Panc1 (cell line): Measurements from ENCODE around the gene NDUFS7. TPM values are rescaled to one million over a fixed set of nuclear protein-coding genes. Genes with fewer than 3 reads are reported as not detected.

Experiments used
- ATAC-seq: fragments of 200-7000 bp; cut with Tn5 transposase; 2 replicates; pipeline ENCODE4 v1.9.1; 2020; ENCODE audit warnings: mild to moderate bottlenecking, moderate library complexity
- BruUV-seq: library from RNA; stranded (reverse); fragments of 400-500 nt; replicated peaks from 2 replicates; lab custom pipeline; 2021; lab: Mats Ljungman, UMichigan
- CTCF ChIA-PET: fragments of 300-600 bp; sonication (Branson Sonifier 250); formaldehyde crosslinking; loops from one replicate; lab custom pipeline; 2022; ENCODE audit warnings: antibody characterized with exemption; lab: Charles Lee
- POLR2A ChIA-PET: fragments of 300-600 bp; sonication (Branson Sonifier 250); formaldehyde crosslinking; loops from one replicate; lab custom pipeline; 2022; ENCODE audit warnings: antibody characterized with exemption; lab: Charles Lee
- DNase-seq: peaks from one replicate; pipeline ENCODE4 v3.0.0-alpha.2; 2010; ENCODE audit warnings: low read depth, low spot score
- H3K27ac ChIP-seq: 2 replicates; pipeline ENCODE4 v1.5.1; 2011; ENCODE audit warnings: mild to moderate bottlenecking, low read length, inconsistent platforms
- H3K27me3 ChIP-seq: fragments of 200-500 bp; sonication (Bioruptor generic); 2 replicates; pipeline ENCODE4 v1.6.0; 2014; ENCODE audit warnings: low read length, inconsistent platforms; ENCODE audit not compliant: control insufficient read depth, insufficient read depth
- H3K36me3 ChIP-seq: fragments of 200-500 bp; sonication (Bioruptor generic); 2 replicates; pipeline ENCODE4 v1.5.1; 2014; ENCODE audit warnings: inconsistent platforms, mild to moderate bottlenecking, low read length, moderate library complexity; ENCODE audit not compliant: control insufficient read depth, insufficient read depth
- H3K4me1 ChIP-seq: 2 replicates; pipeline ENCODE4 v1.5.1; 2011; ENCODE audit warnings: inconsistent platforms, mild to moderate bottlenecking, low read length, moderate library complexity; ENCODE audit not compliant: control insufficient read depth, insufficient read depth
- H3K4me3 ChIP-seq, 2 experiments: 2 replicates each; pipeline ENCODE4 v1.5.1; 2011 to 2012; ENCODE audit warnings: low read depth in 2 of 2, low read length in 2 of 2, mild to moderate bottlenecking in 2 of 2, inconsistent platforms in 1 of 2, moderate library complexity in 1 of 2
- H3K9me3 ChIP-seq: fragments of 200-500 bp; sonication (Bioruptor generic); 2 replicates; pipeline ENCODE4 v1.5.1; 2014; ENCODE audit warnings: low read depth, mild to moderate bottlenecking, inconsistent platforms, low read length, moderate library complexity; ENCODE audit not compliant: control insufficient read depth, insufficient read depth
- POLR2AphosphoS5 ChIP-seq: IDR thresholded peaks from 2 replicates; pipeline ENCODE4 v1.6.1; 2012; ENCODE audit warnings: mild to moderate bottlenecking, low read depth, low read length, moderate library complexity
- SIN3A ChIP-seq: IDR thresholded peaks from 2 replicates; pipeline ENCODE4 v1.6.1; 2012; ENCODE audit warnings: low read depth, mild to moderate bottlenecking, low read length, moderate library complexity, borderline replicate concordance; ENCODE audit not compliant: insufficient read depth
- TCF7L2 ChIP-seq: IDR thresholded peaks from 2 replicates; pipeline ENCODE4 v1.6.1; 2011; ENCODE audit warnings: mild to moderate bottlenecking, low read depth, low read length, inconsistent platforms
- in situ Hi-C: cut with HindIII; loops from 2 replicates; pipeline ENCODE4 v1.10.0; 2016; ENCODE audit warnings: low sequenced_read_pairs, low pct_unique_long_range_greater_than_20kb
- intact Hi-C: fragments of 100-400 bp; cut with micrococcal nuclease; formaldehyde crosslinking; loops from one replicate; pipeline ENCODE4 v1.10.0; 2022; ENCODE audit not compliant: unreplicated experiment
- total RNA-seq: library from RNA; stranded (reverse); gene quantifications from one replicate; pipeline ENCODE4 v1.2.1, GENCODE V29; 2021; ENCODE audit not compliant: unreplicated experiment
- TF ChIP-seq, protein P1 (sequence below): fragments of 450-650 bp; IDR thresholded peaks from 2 replicates; pipeline ENCODE4 v1.5.1; 2017; ENCODE audit warnings: mild to moderate bottlenecking
- TF ChIP-seq, protein P2 (sequence below), 2 experiments: IDR thresholded peaks; 2 replicates each; pipeline ENCODE4 v1.6.1; 2011 to 2012; ENCODE audit warnings: low read depth in 2 of 2, control low read depth in 1 of 2, low read length in 1 of 2, mild to moderate bottlenecking in 1 of 2, moderate library complexity in 1 of 2; ENCODE audit not compliant: insufficient read depth in 1 of 2

NDUFS7 gene
- total RNA-seq, 1 experiment from 2014 or later, result 73.0 TPM

DNA sequence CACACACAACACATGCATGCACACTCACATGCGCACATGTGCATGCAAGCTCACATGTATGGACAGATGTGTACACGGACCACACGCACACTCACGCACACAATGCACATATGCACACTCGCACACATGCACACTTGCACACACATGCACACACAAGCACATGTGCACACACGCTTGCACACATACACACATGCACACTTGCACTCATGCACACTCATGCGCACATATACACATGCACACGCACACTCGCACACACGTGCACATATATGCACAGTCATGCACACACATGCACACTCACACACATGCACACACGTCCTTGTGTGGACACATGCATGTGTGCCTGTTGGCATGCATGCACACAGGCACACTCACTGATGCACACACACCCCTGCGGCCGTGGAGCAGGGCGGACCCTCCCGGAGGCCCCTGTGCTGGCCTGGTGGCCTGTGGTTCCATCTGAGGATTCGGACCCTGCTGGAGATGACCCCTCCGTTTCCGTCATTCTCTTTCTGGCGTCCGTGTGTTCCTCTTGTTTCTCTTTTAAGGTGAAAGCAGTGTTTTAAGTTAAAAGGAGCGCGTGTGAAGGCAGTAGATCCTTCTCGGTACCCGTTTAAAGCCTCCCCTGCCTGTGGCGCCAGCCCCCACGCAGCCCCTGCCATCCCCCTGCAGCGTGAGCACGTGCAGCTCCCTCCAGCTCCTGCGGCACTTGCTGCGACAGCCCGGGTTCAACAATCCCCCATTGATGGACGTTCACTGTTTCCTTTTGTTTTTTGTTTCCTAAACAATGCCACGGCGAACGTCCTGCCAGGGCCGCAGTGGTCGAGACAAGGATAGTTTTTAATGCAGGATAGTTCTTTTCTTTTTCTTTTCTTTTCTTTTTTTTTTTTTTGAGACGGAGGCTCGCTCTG lies 5.6 kb downstream of the NDUFS7 start:
- in situ Hi-C loops, result no loop called here
- no peaks in the 10 kb centered on the region; the same call in 1 of the 2 replicates for H3K36me3 ChIP-seq
- POLR2A ChIA-PET, result no interaction called here
- CTCF ChIA-PET, result no interaction called here
- no peak overlapping the region for H3K27ac ChIP-seq
- no TSS peak for BruUV-seq
- H3K4me3 ChIP-seq, result no peak overlapping the region
- no peaks in the 10 kb centered on the region for H3K9me3 ChIP-seq
- DNase-seq, result no peak
- intact Hi-C loops, result no loop called here
- no peaks in the 10 kb centered on the region for H3K4me1 ChIP-seq
- TF ChIP-seq, protein P1, sequence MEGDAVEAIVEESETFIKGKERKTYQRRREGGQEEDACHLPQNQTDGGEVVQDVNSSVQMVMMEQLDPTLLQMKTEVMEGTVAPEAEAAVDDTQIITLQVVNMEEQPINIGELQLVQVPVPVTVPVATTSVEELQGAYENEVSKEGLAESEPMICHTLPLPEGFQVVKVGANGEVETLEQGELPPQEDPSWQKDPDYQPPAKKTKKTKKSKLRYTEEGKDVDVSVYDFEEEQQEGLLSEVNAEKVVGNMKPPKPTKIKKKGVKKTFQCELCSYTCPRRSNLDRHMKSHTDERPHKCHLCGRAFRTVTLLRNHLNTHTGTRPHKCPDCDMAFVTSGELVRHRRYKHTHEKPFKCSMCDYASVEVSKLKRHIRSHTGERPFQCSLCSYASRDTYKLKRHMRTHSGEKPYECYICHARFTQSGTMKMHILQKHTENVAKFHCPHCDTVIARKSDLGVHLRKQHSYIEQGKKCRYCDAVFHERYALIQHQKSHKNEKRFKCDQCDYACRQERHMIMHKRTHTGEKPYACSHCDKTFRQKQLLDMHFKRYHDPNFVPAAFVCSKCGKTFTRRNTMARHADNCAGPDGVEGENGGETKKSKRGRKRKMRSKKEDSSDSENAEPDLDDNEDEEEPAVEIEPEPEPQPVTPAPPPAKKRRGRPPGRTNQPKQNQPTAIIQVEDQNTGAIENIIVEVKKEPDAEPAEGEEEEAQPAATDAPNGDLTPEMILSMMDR, result no peak
- TF ChIP-seq, protein P2, sequence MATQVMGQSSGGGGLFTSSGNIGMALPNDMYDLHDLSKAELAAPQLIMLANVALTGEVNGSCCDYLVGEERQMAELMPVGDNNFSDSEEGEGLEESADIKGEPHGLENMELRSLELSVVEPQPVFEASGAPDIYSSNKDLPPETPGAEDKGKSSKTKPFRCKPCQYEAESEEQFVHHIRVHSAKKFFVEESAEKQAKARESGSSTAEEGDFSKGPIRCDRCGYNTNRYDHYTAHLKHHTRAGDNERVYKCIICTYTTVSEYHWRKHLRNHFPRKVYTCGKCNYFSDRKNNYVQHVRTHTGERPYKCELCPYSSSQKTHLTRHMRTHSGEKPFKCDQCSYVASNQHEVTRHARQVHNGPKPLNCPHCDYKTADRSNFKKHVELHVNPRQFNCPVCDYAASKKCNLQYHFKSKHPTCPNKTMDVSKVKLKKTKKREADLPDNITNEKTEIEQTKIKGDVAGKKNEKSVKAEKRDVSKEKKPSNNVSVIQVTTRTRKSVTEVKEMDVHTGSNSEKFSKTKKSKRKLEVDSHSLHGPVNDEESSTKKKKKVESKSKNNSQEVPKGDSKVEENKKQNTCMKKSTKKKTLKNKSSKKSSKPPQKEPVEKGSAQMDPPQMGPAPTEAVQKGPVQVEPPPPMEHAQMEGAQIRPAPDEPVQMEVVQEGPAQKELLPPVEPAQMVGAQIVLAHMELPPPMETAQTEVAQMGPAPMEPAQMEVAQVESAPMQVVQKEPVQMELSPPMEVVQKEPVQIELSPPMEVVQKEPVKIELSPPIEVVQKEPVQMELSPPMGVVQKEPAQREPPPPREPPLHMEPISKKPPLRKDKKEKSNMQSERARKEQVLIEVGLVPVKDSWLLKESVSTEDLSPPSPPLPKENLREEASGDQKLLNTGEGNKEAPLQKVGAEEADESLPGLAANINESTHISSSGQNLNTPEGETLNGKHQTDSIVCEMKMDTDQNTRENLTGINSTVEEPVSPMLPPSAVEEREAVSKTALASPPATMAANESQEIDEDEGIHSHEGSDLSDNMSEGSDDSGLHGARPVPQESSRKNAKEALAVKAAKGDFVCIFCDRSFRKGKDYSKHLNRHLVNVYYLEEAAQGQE (IDR thresholded peaks at IDR 0.05; ENCODE audit: insufficient read depth in 1 of 2, low read depth in 2 of 2, low read length in 1 of 2), result no peak
- TF ChIP-seq SIN3A, result no peak
- no peak for TF ChIP-seq POLR2AphosphoS5
- no peak for TF ChIP-seq TCF7L2
- no peak for ATAC-seq
- H3K27me3 ChIP-seq, result no peaks in the 10 kb centered on the region

GRCh38 chr19:1390890-1391423 lies 7.2 kb downstream of the NDUFS7 start:
- Histone ChIP-seq H3K27me3 (no peaks in the 10 kb centered on the region), H3K4me1 (peaks cover 4% of the 10 kb centered on the region), H3K27ac (no peak overlapping the region), H3K9me3 (no peaks in the 10 kb centered on the region), H3K36me3 (no peaks in the 10 kb centered on the region), H3K4me3 (no peak overlapping the region)
- DNase-seq (no peak), ATAC-seq (no peak)
- in situ Hi-C loops, result no loop called here
- TF ChIP-seq, protein P1, result no peak
- TF ChIP-seq POLR2AphosphoS5 (no peak), TCF7L2 (no peak), SIN3A (no peak)
- TF ChIP-seq, protein P2 (IDR thresholded peaks at IDR 0.05; ENCODE audit: insufficient read depth in 1 of 2, low read depth in 2 of 2, low read length in 1 of 2), result no peak
- CTCF ChIA-PET, result no interaction called here
- BruUV-seq, result no TSS peak
- intact Hi-C loops, result no loop called here
- POLR2A ChIA-PET, result no interaction called here
